CD1c-positive myeloid dendritic cell (primary cell): Measurements from ENCODE around the gene GOLT1A.

Experiments used
- DNase-seq: peaks from one replicate; pipeline ENCODE4 v3.0.0-alpha.2; 2016; ENCODE audit errors: extremely low spot score

GOLT1A gene

DNA sequence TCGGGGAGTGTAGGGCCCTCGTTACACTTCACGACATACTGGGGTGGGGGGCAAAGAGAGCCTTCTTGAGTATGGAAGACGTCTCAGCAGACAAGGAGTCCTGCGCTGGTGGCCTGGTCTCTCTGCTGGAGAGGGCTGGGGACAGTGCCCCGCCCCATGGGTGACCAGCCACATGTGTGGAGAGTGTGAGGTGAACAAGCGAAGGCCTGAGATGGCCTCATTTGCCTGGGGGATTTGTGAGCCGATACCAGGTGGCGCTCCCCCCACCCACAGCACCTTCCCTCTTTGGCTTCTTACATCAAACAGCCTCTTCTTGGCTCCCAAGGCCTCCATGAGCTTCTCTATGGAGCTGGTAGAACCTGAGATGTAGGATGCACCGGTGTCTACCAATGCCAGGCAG, 57.9 kb downstream of the GOLT1A start:
- DNase-seq, result no peak

DNA sequence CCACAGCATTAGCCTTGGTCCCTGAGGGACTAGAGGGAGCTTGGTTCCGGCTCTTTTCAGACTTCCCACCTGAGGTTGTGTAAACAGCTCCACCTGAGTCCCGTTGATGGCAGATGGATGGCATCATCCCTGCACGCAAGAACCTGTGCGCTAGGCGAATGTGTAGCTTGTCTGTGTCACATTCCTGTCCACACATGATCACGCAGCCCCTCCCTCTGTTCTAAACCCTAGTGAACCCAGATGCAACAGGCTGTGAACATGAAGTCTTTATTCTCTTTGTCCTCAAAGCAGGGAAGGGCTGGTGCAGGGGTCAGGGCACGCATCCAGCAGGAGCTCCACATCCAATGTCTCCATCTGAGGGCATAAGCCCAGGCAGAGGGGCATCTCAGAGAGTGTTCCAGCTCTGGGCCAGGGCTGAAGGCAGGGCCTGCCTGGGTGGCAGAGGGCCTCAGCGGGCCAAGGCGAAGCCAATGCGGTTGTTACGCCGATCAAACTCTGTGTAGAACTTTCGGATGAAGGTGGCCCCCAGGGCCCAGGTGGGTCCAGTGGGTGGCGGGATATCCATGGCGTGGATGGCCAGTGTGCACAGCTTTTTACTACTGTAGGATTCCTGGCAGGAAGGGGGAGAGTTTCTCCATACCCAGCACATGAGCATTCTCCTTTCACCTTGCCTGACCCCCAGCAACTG, 59.1 kb downstream of the GOLT1A start:
- no peak for DNase-seq

DNA sequence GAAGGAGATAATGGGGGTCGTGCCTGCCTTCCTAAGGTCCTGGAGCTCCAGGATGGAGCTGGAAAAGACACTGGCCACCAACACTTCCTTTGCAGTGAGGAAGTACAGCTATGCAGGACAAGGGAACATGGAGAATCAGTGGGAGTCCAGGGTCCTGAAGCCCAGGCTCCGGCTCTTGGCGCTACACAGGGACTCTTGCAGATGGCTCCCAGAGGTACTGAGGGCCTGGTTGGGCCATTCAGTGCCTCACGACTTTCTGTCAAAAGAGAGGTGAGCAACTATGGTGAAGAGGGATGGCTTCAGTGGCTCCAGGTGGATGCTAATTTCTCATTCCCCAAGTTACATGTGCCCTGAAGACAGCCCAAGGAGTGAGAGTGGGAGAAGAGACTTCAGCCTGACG, 60.1 kb downstream of the GOLT1A start:
- DNase-seq, result no peak

DNA sequence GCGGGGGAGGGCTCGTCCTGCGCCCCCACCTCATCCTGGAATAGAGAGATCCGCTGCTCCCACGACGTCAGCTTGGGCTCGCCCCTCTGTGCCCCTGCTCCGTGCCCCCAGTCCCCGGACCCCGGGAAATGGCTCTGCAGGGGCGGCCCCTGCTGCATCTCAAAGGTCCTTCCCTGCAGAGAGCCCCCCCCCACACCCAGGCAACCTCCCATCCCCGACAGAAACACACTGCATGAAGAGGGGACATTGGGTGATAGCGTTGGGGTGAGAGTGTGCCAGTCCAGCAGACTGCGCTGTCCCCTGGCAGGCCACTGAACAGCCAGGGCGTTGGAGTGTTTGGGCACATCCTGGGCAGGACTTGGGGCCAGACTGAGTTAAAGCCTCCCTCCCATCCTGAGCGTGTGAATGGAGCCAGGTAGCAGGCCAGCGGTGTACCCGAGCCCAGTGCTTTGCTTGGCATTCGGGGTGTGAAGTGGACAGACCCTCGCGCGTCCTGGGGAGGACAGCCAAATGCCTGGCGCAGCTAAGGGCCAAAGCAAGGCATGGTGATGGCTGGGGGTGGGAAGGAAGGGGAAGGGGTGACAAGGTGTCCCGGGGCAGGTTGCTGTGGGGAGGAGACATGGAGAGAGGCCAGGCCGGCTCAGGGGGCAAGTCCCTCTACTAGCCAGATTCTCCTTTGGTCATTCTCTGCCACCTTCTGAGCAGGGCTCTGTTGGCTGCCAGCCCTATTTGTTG, 61.3 kb downstream of the GOLT1A start:
- no peak for DNase-seq

DNA sequence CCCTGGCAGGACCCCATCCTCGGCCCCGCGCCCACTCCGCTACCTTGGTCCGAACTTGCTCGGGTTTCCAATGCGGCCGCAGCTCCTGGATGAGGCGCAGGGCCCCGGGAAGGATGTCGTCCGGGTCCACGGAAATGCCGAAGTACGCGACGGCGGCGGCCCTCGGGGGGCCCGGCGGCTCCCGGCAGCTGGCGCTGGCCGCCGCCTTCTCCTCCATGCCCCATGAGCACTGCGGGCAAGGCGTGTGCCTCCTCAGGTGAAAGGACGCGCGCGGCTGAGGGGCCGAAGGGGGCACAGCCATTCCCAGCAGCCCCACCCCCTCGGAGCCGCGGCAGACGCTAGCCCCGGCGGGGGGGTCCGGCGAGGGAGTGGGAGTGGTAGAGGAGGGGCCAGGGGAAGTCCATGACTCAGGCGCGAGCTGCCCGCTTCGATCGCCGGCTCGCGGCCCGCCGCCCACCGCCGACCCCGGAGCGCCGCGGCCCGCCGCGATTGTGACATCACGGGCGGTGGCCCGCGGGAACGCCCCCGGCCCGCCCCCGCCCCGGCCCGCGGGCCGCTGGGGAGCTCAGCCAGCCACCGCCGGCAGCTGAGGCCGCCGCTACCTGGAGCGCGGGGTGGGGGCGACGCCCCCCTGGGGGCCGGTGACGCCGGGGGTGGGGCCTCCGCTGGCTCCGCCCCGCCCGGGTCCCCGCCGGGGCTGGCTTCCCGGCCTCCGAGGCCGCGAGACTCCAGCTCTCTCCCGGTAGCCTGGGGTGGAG, 62.1 kb downstream of the GOLT1A start, which contains the start of gene ETNK2:
TSS of gene ETNK2 (minus strand) at position 493 of the 758 bp plus-strand sequence. CDS start at position 301, 192 bp downstream.
- DNase-seq, result peak; percentile 75

DNA sequence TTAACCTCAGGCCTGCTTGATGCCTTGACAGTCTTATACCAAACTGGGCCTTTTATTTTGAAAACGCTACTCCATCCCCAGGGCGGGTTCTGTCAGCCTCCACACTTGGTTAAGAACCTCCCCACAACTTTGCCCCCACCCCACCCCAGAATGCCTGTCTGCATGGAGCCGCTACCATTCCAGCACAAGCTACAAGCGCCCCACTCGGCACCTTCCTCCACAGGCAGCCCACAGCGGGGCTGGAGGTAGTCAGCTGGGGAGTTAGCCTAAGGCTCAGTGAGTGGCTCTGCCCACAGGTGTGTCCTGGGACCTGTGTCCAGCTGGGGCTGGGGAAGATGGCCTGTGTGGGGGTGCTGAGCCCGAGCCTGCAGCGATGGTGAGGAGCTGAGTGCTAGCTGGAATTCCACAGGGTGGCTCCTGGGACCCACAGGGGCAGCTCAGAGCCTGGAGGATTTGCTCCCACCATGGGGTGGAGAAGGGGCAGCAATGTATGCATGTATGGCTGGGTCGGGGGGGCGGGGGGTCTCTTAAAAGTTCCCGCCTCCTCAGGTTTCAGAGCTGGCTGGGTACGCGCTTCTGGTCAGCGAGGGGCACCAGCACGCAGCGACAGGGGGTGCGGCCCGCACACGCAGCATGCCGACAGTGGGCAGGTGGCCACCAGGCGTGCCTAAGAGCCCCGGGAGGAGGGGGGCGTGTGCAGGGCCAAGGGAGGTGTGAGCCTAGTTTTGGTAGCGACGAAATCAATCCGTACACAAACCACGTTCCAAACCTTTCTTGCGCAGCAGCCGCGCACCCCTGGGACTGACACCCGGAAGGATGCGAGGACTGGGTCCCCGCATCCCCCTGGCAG, 62.9 kb downstream of the GOLT1A start:
- no peak for DNase-seq

DNA sequence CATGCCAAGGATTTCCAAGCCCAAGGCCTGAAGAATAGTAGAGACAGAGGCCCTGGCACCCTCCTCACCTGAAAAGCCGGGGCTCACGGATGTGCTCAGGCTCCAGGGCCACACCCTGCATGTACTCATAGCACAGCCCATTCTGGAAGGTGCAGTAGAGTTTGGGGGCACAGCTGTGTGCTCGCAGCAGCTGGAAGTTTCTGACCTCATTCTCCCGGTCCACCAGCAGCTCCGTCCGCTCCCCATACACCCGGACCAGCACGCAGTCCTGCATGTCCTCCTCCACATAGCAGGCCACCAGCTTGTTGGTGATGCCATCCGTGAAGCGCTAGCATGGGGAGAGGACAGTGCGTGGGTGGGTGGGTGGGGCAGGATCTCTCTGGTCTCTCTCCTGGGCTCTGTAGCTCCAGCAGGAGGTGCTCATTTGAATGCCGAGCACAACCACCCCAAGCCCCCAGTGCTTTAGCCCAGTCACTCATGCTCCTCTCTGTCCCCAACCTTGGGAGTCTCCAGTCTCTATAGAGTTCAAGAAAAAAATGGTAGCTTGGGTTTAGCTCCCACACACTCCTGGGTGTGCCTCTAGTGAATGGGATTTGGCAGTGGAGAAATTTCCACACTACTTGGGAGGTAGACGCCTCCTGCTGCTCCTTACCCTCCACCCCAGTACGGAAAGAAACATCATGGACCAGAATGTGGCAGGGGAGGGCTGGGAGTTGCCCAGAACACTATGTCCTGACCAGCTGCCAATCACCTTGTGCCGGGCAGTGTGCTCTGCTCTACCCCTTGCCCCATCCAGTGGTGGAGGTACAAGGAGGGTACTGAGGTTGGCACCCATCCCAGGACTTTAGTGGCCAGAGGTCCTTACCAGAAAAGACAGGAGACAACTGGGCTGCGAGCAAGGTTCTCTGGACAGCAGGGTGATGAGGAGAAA, 63.9 kb downstream of the GOLT1A start:
- DNase-seq, result no peak

DNA sequence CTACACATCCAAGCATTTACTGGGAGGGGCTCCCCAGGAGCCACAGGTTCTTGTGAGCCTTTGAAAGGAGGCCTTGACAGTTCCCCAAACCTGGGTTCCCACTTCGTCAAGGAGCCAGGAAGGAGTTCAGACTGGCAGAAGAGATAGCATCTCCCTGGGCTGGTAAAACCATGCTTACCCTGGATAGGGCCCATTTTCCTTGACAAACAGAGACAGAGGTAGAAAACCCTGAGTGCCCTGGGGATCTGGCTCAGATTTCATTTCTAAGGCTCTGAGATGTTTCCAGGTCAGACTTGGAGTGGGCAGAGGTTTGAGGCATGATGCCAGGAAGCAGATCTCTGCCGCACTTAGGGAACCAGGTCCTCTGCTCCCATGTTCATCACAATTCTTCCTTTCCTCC, 64.7 kb downstream of the GOLT1A start:
- no peak for DNase-seq
